ENCODE results near the gene NLGN1.

The NLGN1 gene

DNA sequence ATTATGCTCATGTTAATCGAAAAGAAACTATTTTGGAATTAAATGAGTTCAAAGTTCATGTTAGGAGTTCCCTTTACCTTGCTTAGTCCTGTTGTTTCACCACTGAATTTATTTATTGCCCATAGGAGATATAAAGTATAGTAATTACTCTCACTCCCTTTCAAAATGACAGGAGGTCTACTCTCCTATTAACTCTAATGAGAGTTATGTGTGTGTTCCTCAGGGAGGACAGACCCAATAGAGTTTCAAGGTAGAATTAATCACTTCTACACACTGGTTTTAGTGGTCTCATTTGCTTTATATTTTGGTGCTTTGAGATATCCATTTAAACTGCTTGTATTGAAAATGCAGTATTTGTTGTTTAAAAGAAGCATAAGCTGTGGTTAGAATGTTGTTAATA lies 398.9 kb downstream of the NLGN1 start:
- no peak overlapping the region for H3K4me3 ChIP-seq (ENCODE audit: low read depth, low read length)
- DNase-seq (ENCODE audit: low read depth), result no peak
- TF ChIP-seq, protein P1, sequence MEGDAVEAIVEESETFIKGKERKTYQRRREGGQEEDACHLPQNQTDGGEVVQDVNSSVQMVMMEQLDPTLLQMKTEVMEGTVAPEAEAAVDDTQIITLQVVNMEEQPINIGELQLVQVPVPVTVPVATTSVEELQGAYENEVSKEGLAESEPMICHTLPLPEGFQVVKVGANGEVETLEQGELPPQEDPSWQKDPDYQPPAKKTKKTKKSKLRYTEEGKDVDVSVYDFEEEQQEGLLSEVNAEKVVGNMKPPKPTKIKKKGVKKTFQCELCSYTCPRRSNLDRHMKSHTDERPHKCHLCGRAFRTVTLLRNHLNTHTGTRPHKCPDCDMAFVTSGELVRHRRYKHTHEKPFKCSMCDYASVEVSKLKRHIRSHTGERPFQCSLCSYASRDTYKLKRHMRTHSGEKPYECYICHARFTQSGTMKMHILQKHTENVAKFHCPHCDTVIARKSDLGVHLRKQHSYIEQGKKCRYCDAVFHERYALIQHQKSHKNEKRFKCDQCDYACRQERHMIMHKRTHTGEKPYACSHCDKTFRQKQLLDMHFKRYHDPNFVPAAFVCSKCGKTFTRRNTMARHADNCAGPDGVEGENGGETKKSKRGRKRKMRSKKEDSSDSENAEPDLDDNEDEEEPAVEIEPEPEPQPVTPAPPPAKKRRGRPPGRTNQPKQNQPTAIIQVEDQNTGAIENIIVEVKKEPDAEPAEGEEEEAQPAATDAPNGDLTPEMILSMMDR (IDR thresholded peaks at IDR 0.05; ENCODE audit: insufficient read depth, low read depth, low read length, missing control alignments), result no peak

DNA sequence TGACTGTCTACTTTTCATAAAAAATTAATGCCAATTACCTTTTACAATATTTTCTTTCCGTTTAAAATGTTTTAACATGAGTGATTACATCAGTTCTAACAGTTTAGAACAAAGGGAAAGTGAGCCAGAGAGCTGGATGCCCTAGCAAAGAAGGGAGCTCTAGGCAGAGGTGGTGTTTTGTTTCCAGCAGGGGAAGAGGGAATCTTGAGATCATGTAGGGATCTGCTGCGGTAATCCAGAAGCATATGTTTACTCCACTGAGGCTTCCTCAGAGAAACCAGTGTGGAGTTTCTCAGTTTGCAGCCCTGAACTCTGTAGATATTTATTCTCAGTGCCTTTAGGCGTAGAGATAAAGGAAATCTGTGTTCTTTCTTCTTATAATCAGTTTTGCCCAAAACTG lies 399.3 kb downstream of the NLGN1 start:
- DNase-seq (ENCODE audit: low read depth), result no peak
- TF ChIP-seq, protein P1 (IDR thresholded peaks at IDR 0.05; ENCODE audit: insufficient read depth, low read depth, low read length, missing control alignments), result no peak
- H3K4me3 ChIP-seq (ENCODE audit: low read depth, low read length), result no peak overlapping the region

DNA sequence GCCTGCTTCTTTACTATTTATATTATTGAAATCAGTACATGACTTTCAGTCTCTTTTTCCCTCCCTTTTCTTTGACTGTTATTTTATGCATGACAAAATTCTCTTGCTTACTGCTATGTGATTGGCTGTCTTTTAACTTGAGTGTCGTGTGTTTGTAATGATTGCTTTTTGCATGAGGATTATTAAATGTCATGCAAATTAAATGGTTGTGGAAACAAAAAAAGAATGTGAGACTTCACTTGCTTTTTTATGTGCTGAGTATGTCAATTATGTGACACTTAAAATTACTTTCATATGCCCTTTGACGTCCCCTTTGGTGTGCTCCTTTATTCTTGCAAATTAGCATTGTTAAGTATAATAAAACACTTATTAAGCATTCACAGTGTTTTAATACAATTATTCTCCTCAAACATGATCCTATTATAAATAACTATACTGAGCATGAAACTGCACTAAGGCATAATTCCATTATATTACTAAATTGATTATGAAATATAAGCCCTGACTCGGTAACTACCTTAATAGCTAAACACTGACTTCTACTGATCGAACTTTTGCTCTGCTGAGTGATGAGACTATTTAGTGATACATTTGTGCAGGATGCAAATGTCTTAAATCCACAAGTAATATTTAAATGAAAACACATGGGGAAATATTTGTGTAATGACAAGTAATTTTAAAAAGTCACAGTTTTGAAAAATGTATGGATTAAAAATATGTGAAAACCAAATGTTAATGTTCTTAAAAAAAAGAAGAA lies 401.7 kb downstream of the NLGN1 start:
- no peak for DNase-seq (ENCODE audit: low read depth)
- TF ChIP-seq, protein P1 (IDR thresholded peaks at IDR 0.05; ENCODE audit: insufficient read depth, low read depth, low read length, missing control alignments), result no peak
- H3K4me3 ChIP-seq (ENCODE audit: low read depth, low read length), result no peak overlapping the region

DNA sequence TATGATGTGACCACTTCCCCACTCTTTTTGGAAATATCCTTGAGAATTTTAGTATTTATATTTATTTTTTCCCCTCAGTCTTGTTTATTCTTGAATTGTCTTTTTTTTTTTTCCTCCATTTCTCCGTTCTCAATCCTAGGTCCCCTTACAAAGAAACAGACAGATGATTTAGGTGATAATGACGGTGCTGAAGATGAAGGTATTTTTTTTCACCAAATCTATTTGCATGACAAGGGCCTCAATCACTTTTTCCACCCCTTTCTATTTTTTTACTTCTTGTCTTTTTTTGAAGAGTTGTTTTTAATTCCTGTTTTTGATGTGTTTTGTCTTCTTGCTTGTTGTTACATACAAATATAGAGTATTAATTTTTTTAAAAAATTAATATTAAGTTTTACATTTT lies 402.6 kb downstream of the NLGN1 start:
- DNase-seq (ENCODE audit: low read depth), result no peak
- TF ChIP-seq, protein P1 (IDR thresholded peaks at IDR 0.05; ENCODE audit: insufficient read depth, low read depth, low read length, missing control alignments), result no peak
- no peak overlapping the region for H3K4me3 ChIP-seq (ENCODE audit: low read depth, low read length)

DNA sequence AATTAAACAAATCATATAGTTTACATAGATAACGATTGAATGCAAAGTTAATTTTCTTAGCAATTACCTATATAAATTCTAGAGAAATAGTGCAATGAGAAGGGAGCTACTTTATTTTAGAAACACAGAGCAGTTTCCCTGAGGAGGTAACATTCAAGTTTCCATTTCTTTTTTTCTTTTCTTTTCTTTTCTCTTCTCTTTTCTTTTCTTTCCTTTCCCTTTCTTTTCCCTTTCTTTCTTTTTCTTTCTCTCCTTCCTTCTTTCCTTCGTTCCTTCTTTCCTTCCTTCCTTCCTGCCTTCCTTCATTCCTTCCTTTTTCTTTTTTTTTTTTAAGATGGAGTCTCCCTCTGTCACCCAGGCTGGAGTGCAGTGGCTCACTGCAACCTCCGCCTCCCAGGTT lies 417.3 kb downstream of the NLGN1 start:
- TF ChIP-seq, protein P1 (IDR thresholded peaks at IDR 0.05; ENCODE audit: insufficient read depth, low read depth, low read length, missing control alignments), result no peak
- H3K4me3 ChIP-seq (ENCODE audit: low read depth, low read length), result no peak overlapping the region
- DNase-seq (ENCODE audit: low read depth), result no peak

DNA sequence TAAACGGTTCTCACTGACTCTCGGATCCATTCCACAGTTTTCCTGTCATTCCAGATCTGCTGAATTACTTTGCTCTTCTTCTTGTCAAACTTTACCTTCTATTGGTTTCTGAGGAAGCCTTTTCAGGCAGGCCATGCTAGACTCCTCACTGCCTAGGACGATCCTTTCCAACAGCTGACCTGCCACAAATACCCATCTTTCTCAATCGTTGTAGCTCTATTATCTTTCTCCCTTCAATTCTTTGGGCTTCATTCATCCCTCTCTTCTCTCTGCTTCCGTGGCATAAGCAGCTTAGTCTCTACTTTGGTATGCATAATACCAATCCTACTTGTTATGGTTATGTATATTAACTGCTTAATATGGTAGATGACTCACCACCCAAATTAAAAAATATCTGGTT lies 421.8 kb downstream of the NLGN1 start:
- TF ChIP-seq, protein P1 (IDR thresholded peaks at IDR 0.05; ENCODE audit: insufficient read depth, low read depth, low read length, missing control alignments), result no peak
- H3K4me3 ChIP-seq (ENCODE audit: low read depth, low read length), result no peak overlapping the region
- no peak for DNase-seq (ENCODE audit: low read depth)

DNA sequence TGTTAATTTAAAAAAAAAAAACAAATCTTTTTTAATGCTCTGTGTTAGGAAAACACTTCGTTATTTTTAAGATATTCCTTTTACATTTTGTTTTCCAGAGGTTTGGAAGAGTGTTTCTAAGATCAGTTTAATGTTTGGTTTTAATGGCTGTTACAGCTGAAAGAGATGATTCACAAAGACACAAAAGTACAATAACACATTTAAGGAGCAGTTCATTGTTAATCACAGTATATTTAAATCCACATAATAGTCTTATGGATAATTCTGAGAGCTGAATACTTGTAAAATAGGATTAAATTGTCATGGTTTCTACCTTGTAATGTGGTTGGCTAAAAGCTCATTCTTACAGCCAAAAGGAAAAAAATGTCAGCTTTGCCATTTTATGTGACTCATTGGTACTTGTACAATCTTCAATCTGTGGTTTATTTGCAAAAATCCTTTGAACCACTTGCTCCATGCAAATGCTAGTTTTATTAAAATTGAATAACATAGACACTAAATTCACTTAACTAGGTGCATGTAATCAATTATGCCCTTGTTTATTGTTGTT lies 426.4 kb downstream of the NLGN1 start:
- no peak overlapping the region for H3K4me3 ChIP-seq (ENCODE audit: low read depth, low read length)
- DNase-seq (ENCODE audit: low read depth), result no peak
- TF ChIP-seq, protein P1 (IDR thresholded peaks at IDR 0.05; ENCODE audit: insufficient read depth, low read depth, low read length, missing control alignments), result no peak

Data from GM12865 (cell line).